ENCODE data around the gene IGHMBP2.

IGHMBP2 gene

DNA sequence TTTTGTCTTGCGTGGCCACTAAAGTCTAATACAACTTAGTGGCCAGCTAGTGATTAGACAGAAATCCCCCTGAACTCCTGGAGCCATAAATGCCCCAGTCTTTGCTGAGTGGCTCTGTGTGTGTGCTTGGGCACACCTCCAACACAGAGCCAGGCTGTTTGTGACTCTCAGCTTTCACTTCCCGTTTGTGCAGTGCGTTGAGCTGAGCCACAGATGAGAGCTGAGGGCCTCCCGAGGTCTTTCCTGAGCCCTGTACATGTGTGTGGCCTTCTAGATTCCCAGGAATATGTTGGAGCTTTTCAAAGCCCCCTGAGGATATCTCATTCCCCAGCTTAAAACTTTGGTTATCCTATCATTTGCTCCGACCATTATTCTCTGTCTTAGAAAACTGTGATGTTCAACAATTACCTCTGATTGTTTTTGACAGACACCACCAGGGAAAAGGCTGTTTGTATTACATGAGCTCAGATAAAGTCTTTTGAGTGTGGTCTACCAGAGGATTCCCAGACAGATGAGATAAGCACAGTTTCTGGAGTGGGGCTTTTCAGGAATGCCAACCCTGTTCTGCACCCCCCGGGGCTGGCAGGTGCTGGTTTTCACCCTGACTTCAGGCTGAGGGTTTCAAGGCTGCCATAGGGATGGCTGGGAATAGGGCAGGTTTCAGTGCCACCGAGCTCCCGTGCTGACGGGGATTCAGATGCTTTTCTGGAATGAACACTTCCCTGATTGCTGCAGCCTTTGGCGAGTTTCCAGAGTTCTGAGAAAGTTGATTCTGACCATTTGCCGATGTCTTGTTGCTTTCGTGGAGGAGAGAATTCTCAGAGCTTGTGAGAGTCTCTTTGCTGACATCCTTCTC lies 23.8 kb downstream of the IGHMBP2 start:
- peak; percentile 24 for DNase-seq (ENCODE audit: low spot score)

DNA sequence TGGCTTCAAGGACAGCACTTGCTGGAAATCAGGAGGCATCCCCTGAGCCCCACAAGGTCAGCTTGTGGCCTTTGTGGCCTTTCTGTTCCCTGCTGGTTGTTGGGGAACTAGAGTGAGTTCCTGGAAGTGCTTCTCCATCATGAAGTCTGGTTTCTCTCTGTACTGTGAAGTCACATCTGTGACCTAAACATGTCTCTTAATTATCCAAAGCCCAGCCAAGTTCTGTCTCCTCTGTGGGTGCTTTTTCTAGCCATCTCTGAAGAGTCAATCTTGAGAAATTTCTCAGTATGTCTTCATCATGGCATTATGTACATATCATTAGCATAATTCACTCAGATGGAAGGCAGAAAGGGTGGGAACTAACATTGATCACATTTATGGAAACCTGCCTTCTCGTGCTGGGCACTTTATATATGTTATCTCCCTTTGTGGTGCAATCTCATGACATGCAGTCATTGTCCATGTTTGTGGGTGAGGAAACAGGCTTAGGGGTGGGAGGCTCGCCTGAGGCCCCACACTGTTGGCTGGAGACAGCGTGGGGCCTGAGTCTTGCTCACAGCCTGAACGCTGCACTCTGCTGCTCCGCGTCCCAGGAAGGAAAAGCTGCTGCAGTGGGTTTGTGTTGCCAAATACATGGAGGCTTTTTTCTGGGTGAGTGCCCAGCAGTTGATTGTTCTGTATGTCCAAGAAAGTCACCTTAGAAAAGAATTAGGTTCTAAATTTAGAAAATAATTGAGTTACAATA lies 24.6 kb downstream of the IGHMBP2 start:
- no peak for DNase-seq (ENCODE audit: low spot score)

DNA sequence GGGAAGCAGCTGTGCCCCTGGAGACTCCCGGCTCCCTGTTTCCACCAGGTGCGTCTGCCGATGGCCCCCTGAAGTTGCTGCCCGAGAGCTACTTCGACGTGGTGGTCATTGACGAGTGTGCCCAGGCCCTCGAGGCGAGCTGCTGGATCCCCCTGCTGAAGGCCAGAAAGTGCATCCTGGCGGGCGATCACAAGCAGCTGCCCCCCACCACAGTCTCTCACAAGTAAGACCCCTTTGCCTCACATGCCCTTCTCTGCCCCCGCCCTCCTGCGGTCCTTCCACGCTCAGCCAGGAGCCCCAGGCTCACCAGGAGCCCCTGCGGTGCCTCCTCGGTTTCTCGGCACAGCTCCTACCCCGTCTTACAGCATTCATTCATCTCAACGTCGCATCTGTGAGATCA lies 25.4 kb downstream of the IGHMBP2 start:
- DNase-seq (ENCODE audit: low spot score), result no peak

- no peak for DNase-seq (ENCODE audit: low spot score)
Measured at GRCh38 chr11:68929706-68930570, 26.2 kb downstream of the IGHMBP2 start.

DNA sequence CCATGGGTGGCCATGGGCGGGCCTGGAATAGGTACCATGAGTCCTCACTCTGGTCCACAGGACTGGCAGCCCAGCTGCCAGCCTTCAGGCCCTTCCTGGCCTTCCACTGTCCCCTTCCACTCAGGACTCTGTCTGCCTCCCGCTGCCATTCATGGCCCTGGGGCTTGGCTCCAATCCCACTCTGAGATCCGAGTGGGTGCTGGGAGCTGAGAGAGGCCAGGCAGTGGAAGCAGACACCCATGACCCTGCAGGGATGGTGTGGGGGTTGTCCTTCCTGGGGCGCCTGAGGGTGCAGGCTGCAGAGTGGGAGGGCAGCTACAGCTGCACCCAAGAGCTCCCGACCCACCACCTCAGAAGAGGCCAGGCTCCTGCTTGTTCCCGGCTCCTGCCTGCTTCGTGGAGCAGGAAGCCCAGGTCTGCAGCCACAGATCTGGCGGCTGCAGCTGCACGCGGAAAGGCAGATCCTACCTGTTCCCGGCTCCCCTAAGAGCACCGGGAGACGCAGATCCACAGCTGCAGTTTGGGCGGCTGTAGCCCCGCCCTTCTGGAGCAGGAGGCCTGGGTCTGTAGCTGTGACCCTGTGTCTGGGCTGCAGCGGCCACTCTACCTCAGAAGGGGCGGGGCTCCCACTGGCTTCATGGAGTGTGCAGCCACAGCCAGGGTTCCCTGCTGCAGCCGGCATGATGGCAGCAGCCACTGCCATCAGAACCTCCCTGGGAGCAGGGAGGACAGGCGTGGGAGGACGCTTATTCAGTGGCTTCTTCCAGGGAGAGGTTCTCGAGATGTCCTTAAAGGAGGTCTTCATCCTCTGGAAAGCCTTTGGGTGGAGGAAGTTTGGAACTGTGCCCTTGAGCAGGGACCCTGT lies 27.5 kb downstream of the IGHMBP2 start:
- DNase-seq (ENCODE audit: low spot score), result no peak

DNA sequence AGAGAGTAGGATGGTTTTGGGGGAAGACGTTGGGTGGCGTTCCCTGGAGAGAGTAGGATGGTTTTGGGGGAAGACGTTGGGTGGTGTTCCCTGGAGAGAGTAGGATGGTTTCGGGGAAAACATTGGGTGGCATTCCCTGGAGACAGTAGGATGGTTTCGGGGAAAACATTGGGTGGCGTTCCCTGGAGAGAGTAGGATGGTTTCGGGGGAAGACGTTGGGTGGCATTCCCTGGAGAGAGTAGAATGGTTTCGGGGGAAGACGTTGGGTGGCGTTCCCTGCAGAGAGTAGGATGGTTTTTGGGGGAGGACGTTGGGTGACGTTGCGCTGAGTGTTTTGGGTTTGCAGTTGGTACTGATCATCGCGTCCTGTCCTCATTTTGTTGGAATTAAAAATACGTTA lies 28.2 kb downstream of the IGHMBP2 start:
- no peak for DNase-seq (ENCODE audit: low spot score)

GRCh38 chr11:68932358-68932757 lies 28.7 kb downstream of the IGHMBP2 start:
- no peak for DNase-seq (ENCODE audit: low spot score)

DNA sequence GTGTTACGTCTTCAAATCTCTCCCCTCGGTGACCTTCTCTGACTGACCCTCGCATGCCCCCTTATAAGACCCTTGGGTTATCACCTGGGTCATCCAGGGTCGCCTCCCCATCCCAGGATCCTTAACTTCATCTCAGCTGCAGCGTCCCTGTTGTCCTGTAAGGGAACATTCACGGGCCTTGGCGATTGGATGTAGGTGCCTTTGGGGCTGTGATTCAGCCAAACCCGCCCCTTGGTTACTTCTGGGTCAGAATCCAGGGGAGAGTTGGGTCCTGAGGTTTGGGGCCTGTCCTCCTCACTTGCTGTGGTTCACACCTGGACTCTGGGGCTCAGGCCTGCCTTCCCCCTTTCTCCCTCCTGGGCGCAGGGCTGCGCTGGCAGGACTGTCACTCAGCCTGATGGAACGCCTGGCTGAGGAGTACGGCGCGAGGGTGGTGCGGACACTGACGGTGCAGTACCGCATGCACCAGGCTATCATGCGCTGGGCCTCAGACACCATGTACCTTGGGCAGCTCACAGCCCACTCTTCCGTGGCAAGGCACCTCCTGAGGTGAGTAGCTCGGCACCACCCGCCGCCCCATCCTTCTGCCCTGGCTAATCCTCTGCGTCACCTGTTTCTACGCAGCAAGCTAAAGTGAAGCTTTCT lies 29.4 kb downstream of the IGHMBP2 start:
- DNase-seq (ENCODE audit: low spot score), result no peak

DNA sequence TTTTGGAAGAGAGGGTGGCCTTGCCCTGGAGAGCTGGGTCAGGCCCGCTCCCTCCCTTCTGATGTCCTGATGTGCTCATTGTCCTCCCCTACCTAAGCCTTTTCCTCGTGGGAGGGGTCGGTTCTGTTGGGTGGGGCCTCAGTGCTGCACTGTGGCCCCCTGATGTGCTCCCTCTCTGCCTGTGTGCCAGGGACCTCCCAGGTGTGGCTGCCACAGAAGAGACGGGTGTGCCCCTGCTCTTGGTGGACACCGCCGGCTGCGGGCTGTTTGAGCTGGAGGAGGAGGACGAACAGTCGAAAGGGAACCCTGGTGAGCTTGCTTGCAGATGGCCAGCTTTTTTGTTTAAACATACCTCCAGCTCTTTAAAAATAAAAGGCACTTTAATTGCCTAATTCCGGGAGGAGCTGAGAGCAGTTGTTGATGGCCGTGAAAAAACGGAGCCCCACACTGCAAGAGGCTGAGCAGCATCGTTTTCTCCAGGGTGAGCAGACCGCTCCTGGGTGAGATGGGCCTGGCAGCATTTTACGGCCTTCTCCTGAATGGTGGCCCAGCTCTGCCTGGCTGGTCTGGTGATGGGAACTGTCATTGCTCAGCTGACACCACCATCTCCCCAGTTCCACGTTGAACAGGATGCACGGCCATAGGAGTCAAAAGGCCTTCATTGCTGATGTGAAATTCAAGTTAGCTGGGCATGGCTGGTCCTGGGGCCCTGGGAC lies 30.1 kb downstream of the IGHMBP2 start:
- no peak for DNase-seq (ENCODE audit: low spot score)

DNA sequence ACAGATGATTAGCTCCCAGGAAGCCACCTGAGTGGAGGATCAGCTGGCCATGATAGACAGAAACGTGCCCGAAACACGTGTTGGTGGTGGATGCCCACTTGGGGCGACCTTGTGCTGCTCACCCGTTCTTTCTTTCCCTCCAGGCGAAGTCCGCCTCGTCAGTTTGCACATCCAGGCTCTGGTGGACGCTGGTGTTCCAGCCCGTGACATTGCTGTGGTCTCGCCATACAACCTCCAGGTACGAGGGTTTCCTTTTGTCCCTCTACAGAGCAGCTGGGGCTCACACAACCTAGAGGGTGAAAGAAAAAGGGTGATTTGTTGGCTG lies 30.6 kb downstream of the IGHMBP2 start:
- no peak for DNase-seq (ENCODE audit: low spot score)

DNA sequence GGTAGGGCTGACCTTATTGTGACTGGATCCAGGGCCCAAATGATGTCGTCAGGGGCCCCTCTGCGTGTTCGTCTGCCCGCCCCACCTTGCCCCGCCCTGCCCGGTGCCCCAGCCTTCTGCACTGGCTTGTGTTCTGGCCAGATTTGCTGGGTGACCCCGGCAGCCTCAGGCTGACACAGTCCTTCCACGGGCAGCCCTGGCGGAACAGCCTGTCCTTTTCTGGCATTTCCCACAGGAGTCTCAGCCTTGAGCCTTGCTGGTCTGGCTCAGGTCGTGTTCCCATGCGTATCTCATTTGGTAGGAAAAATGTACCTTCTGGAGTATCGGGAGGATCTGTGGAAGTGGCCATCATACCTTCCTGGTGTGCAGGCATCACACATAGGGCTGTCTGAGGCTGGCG lies 31.0 kb downstream of the IGHMBP2 start:
- DNase-seq (ENCODE audit: low spot score), result no peak

GRCh38 chr11:68935066-68935465 lies 31.4 kb downstream of the IGHMBP2 start:
- no peak for DNase-seq (ENCODE audit: low spot score)

DNA sequence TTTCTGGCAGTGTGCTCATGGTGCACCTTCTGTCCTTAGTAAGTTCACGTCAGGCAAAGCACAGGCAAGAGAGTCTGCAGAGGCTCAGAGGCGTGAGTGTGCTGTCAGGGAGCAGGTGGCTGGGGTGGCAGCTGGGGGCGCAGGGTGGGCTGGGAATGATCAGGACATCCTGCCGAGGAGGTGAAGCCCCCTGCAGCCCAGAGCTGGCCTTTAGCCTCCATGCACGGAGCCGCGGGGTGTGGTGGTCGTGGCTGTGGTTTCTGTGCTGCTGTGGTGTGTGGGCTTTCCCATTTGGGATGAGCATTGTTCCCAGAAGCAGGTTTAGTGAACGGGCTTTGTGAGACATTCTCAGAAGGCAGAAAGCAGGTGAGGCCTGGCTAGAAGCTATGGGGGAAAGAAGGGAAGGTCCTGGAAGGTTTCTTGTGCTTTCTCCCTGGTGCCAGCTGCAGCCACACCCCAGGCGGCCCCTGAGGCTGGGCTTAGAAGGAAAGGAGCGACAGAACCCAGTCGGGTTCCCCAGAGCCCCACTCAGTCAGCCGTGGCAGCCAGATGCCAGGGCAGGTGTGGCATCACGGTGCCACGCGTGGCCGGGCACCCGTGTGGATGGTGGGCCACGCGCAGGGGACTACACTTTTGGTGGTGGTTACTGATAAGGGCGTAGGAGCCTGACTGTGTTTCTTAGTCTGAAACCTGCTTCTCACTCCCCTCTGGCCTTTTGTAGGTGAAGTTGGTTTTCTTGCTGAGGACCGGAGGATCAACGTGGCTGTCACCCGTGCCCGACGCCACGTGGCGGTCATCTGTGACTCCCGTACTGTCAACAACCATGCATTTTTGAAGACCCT lies 32.0 kb downstream of the IGHMBP2 start:
- no peak for DNase-seq (ENCODE audit: low spot score)

DNA sequence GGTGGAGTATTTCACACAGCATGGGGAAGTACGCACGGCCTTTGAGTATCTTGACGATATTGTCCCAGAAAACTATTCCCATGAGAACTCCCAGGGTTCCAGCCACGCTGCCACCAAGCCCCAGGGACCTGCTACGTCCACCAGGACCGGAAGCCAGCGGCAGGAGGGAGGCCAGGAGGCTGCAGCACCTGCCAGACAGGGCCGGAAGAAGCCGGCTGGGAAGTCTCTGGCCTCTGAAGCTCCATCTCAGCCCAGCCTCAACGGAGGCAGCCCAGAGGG lies 32.6 kb downstream of the IGHMBP2 start:
- DNase-seq (ENCODE audit: low spot score), result no peak

- DNase-seq (ENCODE audit: low spot score), result no peak
Measured at GRCh38 chr11:68936676-68937620, 33.3 kb downstream of the IGHMBP2 start.

DNA sequence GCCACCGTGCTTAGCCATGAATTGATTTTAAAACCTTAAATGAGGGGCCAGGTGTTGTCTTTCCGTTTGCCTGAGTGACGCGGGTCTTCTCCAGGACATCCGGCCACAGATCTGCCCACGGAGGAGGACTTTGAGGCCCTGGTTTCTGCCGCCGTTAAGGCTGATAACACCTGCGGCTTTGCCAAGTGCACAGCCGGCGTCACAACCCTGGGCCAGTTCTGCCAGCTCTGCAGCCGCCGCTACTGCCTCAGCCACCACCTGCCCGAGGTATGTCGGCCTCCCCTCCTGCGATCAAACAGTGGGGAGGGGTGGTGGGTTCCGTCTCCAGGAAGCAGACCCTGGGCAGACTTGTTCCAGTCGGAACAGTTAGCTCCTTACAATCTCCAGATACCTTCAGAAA lies 34.4 kb downstream of the IGHMBP2 start:
- no peak for DNase-seq (ENCODE audit: low spot score)

DNA sequence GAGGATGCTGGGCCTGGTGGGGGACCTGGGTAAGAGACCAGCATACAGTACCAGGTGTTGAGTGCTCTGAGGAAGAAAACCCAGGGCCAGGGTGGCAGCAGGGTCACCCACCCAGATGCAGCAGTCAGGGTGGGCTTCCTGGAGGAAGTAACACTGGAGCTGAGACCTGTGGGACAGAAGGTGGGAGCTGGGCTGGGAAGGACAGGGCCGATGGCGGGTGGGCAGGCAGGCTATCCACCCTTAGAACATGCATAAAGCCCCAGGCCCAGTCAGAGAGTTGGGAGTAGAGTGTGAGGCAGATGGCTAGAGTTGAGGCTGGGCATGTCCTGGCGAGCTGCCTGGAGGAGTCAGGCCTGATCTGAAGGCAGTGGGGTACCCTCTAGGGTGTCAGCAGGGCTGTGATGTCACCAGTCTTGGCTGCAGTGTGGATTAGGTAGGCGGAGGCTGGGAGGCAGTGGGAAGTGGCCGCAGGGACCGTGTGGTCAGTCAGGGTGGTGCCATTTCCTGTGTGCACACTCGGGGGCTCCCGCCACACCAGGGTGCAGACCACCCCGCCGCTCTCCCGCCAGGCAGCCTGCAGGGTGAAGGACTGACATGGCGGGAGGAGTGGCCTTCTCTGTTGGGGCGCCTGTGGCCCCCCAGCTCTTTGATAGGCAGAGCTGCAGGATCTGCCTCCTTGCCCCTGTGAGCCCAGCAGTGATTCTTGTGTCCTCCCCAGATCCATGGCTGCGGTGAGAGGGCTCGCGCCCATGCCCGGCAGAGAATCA lies 35.3 kb downstream of the IGHMBP2 start:
- no peak for DNase-seq (ENCODE audit: low spot score)

Data from globus pallidus (tissue), 1 donor.